Body of pancreas (tissue), 4 donors: ENCODE measurements around the gene ZNF536.

Experiments
- POLR2A ChIP-seq, 3 donors: fragments of 450-650 bp; IDR thresholded peaks; one replicate each; pipeline ENCODE4 v1.6.1; 2016; ENCODE audit warnings: antibody characterized with exemption in 3 of 3, mild to moderate bottlenecking in 2 of 3
- TF ChIP-seq, protein P1 (sequence below), 7 experiments: fragments of 450-650 bp in 4 of 7; fragments of 200-600 bp in 3 of 7; sonication (generic) in 3 of 7; IDR thresholded peaks; one replicate each; pipeline ENCODE4 v1.5.1; 2016 to 2019; ENCODE audit warnings: antibody characterized with exemption in 7 of 7

DNA sequence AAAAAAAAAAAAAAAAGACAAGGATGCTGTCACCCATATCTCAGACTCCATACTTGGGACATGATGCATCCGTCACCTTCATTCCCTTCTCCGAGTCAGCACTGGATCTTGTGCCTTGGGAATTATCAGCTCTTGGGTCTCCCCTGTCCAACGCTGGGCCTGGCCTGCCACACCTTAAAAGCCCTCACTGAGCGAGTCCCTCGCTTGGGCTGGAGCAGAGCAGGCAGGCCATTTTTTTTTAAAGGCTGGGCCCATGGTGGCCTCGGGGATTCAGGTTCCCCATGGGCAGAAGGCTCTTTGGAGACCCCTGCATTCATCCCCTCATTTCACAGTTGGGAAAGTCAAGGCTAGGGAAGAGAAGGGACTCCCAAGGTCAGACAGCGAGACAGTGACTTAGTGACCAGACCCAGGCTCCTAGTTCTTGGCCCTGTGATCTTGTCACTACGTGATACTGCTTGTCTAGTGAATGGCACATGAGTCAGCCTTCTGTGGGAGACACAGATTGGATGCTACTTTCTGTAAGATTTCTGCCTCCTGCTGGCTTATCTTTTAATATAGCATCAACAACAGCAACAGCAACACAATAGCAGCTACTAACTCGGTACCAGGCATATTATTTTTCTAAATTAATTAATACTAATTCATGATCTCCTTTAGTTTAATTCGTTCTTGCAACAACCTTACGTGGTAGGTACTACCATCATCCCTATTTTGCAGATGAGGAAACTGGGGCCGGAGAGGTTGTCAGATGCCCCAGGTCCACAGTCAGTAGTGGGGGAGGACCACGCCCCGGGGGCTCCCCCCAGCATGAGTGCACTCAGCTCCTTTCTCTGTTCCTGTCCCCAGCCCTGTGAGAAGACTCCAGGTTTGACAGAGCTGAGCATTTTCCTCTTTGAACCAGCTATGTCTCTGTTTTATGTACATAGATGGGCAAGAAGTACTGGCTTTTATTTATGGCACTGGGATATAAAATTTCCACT lies 27.4 kb upstream of the ZNF536 start:
- TF ChIP-seq, protein P1, sequence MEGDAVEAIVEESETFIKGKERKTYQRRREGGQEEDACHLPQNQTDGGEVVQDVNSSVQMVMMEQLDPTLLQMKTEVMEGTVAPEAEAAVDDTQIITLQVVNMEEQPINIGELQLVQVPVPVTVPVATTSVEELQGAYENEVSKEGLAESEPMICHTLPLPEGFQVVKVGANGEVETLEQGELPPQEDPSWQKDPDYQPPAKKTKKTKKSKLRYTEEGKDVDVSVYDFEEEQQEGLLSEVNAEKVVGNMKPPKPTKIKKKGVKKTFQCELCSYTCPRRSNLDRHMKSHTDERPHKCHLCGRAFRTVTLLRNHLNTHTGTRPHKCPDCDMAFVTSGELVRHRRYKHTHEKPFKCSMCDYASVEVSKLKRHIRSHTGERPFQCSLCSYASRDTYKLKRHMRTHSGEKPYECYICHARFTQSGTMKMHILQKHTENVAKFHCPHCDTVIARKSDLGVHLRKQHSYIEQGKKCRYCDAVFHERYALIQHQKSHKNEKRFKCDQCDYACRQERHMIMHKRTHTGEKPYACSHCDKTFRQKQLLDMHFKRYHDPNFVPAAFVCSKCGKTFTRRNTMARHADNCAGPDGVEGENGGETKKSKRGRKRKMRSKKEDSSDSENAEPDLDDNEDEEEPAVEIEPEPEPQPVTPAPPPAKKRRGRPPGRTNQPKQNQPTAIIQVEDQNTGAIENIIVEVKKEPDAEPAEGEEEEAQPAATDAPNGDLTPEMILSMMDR (IDR thresholded peaks at IDR 0.05), result no peak
- TF ChIP-seq POLR2A (IDR thresholded peaks at IDR 0.05), result no peak
